PFSK-1 (cell line): Measurements from ENCODE around the gene OR10X1. TPM values are rescaled to one million over a fixed set of nuclear protein-coding genes. Genes with fewer than 3 reads are reported as not detected.

Source experiments
- FOXP2 ChIP-seq: optimal IDR thresholded peaks from 2 replicates; pipeline ENCODE3; 2011; ENCODE audit warnings: borderline replicate concordance, control low read depth, inconsistent platforms; ENCODE audit not compliant: insufficient read depth; ENCODE audit errors: extremely low read length, extremely low read depth
- POLR2AphosphoS5 ChIP-seq: IDR thresholded peaks from 2 replicates; pipeline ENCODE4 v1.6.1; 2012; ENCODE audit warnings: low read depth, mild to moderate bottlenecking, control low read depth, low read length, moderate library complexity
- SIN3A ChIP-seq: IDR thresholded peaks from 2 replicates; pipeline ENCODE4 v1.6.1; 2012; ENCODE audit warnings: mild to moderate bottlenecking, low read length, moderate library complexity, borderline replicate concordance; ENCODE audit not compliant: insufficient read depth
- TAF1 ChIP-seq: IDR thresholded peaks from 2 replicates; pipeline ENCODE4 v1.6.1; 2012; ENCODE audit warnings: low read length, control low read depth, borderline replicate concordance; ENCODE audit not compliant: insufficient read depth
- polyA plus RNA-seq: library from polyadenylated mRNA; unstranded; fragments of >200 nt; gene quantifications from one replicate; pipeline ENCODE4 v1.2.1, GENCODE V29; 2012; ENCODE audit warnings: low read depth, missing spikeins; ENCODE audit not compliant: insufficient read length
- TF ChIP-seq, protein P1 (sequence below), 2 experiments: IDR thresholded peaks; 2 replicates each; pipeline versions ENCODE4 v1.6.1 to v1.8.0; 2011 to 2012; ENCODE audit warnings: low read depth in 2 of 2, low read length in 2 of 2, control low read depth in 1 of 2, inconsistent platforms in 1 of 2, mild to moderate bottlenecking in 1 of 2, moderate library complexity in 1 of 2; ENCODE audit not compliant: insufficient read depth in 1 of 2

The OR10X1 gene, protein sequence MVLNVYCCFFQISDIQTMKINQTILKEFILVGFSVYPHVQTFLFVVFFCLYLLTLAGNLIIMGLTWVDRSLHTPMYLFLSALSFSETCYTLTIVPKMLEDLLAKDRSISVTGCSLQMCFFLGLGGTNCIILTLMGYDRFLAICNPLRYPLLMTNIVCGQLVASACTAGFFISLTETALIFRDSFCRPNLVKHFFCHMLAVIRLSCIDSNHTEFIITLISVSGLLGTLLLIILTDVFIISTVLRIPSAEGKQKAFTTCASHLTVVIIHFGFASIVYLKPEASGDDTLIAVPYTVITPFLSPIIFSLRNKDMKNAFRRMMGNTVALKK
- not detected for polyA plus RNA-seq

DNA sequence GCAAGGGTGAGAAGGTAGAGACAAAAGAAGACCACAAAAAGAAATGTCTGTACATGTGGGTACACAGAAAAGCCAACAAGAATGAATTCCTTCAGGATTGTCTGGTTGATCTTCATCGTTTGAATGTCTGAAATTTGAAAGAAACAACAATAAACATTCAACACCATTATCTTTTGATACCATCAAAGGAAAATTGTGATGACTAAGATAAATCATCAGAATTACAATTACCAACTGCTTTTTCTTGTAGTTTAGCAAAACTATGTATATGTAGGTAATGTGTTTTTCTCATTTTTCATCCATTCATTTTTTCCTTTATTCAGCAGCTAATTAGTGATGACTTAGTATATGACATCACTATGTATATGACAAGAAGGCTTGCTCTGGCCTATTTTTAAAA lies at the start of gene OR10X1:
Gene OR10X1, minus strand, starts transcription at position 167 of the 400 bp plus-strand sequence. Its CDS starts 0 bp downstream, at position 167.
- TF ChIP-seq POLR2AphosphoS5 (no peak), FOXP2 (no peak), SIN3A (no peak), TAF1 (no peak)
- TF ChIP-seq, protein P1, sequence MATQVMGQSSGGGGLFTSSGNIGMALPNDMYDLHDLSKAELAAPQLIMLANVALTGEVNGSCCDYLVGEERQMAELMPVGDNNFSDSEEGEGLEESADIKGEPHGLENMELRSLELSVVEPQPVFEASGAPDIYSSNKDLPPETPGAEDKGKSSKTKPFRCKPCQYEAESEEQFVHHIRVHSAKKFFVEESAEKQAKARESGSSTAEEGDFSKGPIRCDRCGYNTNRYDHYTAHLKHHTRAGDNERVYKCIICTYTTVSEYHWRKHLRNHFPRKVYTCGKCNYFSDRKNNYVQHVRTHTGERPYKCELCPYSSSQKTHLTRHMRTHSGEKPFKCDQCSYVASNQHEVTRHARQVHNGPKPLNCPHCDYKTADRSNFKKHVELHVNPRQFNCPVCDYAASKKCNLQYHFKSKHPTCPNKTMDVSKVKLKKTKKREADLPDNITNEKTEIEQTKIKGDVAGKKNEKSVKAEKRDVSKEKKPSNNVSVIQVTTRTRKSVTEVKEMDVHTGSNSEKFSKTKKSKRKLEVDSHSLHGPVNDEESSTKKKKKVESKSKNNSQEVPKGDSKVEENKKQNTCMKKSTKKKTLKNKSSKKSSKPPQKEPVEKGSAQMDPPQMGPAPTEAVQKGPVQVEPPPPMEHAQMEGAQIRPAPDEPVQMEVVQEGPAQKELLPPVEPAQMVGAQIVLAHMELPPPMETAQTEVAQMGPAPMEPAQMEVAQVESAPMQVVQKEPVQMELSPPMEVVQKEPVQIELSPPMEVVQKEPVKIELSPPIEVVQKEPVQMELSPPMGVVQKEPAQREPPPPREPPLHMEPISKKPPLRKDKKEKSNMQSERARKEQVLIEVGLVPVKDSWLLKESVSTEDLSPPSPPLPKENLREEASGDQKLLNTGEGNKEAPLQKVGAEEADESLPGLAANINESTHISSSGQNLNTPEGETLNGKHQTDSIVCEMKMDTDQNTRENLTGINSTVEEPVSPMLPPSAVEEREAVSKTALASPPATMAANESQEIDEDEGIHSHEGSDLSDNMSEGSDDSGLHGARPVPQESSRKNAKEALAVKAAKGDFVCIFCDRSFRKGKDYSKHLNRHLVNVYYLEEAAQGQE (IDR thresholded peaks at IDR 0.05; ENCODE audit: insufficient read depth in 1 of 2, low read depth in 2 of 2, low read length in 2 of 2): no peak

DNA sequence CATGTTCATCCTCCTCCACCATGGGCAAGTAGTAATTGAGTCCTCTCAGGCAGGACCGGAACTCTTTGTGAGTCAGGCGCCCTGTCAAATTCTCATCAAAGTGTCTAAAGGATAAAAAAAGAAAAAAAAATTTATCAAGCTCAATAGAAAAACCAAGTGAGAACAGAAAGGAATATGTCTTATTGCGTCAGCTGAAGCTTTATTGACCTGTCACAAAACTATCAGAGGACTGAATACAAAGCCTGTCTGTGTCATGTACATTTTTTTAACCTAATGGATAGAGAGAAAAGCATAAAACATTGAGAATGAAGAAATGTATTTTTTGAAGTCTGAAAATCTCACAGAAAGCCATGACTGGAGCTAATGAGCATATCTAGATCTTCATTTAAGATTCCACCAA lies 34.1 kb upstream of the OR10X1 start:
- TF ChIP-seq POLR2AphosphoS5: no peak
- TF ChIP-seq FOXP2: no peak
- TF ChIP-seq, protein P1 (IDR thresholded peaks at IDR 0.05; ENCODE audit: insufficient read depth in 1 of 2, low read depth in 2 of 2, low read length in 2 of 2): no peak
- no peak for TF ChIP-seq SIN3A
- TF ChIP-seq TAF1: no peak

DNA sequence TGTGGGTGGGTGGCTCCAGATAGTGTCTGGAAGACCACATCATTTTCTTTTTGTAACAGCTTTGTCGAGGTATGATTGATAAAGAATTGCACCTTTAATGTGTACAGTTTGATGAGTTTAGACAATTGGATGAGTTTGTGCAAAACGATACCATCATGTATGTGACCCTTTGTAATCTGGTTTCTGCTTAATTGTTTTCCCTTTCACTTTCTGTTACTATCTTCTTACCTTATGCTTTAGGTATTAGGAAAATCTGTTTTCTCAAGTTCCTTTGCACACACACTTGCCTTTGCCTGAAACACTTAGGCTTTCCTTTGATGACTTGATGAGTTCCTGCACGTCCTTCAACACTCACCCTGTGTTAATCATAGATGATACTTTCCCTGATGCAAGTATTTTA lies 32.2 kb upstream of the OR10X1 start:
- TF ChIP-seq SIN3A (no peak), FOXP2 (no peak), POLR2AphosphoS5 (no peak), TAF1 (no peak)
- TF ChIP-seq, protein P1 (IDR thresholded peaks at IDR 0.05; ENCODE audit: insufficient read depth in 1 of 2, low read depth in 2 of 2, low read length in 2 of 2): no peak

DNA sequence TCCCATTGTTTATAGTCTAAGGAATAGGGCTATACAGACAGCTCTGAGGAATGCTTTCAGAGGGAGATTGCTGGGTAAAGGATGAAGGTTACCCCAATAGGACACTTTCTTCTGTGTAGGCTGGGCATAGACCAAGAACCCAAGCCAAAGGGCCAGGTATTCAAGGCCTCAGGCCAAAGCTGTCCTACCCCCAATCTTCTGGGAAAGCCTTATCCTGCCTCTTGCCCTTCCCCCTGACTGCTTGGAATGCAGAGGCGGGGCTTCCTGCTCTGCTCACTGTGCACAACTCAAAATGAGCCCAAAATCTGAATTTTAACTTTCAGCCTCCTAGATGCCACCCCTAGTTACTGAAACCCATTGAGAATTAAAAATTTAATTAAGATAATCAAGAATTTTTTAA lies 27.6 kb upstream of the OR10X1 start:
- TF ChIP-seq TAF1 (no peak), SIN3A (no peak), POLR2AphosphoS5 (no peak), FOXP2 (no peak)
- TF ChIP-seq, protein P1 (IDR thresholded peaks at IDR 0.05; ENCODE audit: insufficient read depth in 1 of 2, low read depth in 2 of 2, low read length in 2 of 2): no peak
